ENCODE measurements around the gene SH3RF1. TPM values are rescaled to one million over a fixed set of nuclear protein-coding genes. Genes with fewer than 3 reads are reported as not detected.

The SH3RF1 gene
- total RNA-seq, 1 experiment from 2014 or later: 16.6 TPM

- ATAC-seq (no peak), DNase-seq (ENCODE audit: low spot score) (no peak)
- ChIA-PET POLR2A (no interaction called here), CTCF (no interaction called here)
- Mint-ChIP-seq H3K9me3 (no peaks in the 10 kb centered on the region), H3K4me1 (no peaks in the 10 kb centered on the region; the same call in 1 of the 2 replicates), H3K27me3 (ENCODE audit: low read depth) (no peaks in the 10 kb centered on the region), H3K36me3 (peaks cover 43% of the 10 kb centered on the region), H3K4me3 (no peak overlapping the region), H3K27ac (no peak overlapping the region)
- TF ChIP-seq NR2C2 (CRISPR knock-in tag; IDR thresholded peaks at IDR 0.05) (no peak), JAZF1 (CRISPR knock-in tag; IDR thresholded peaks at IDR 0.05) (no peak), NFATC4 (CRISPR knock-in tag; IDR thresholded peaks at IDR 0.05) (no peak), CBFB (CRISPR knock-in tag; IDR thresholded peaks at IDR 0.05; ENCODE audit: low read depth) (no peak), ZNF263 (CRISPR knock-in tag; IDR thresholded peaks at IDR 0.05; ENCODE audit: low read depth) (no peak), ZNF416 (CRISPR knock-in tag; IDR thresholded peaks at IDR 0.05) (no peak), NR3C1 (CRISPR knock-in tag; conservative IDR thresholded peaks at IDR 0.05; ENCODE audit: low read depth) (no peak), ZNF396 (CRISPR knock-in tag; IDR thresholded peaks at IDR 0.05; ENCODE audit: borderline replicate concordance) (no peak), CDX4 (CRISPR knock-in tag; IDR thresholded peaks at IDR 0.05; ENCODE audit: borderline replicate concordance) (no peak), OVOL2 (CRISPR knock-in tag; IDR thresholded peaks at IDR 0.05; ENCODE audit: borderline replicate concordance) (no peak), FOXJ3 (CRISPR knock-in tag; IDR thresholded peaks at IDR 0.05; ENCODE audit: borderline replicate concordance) (no peak), NR1H2 (CRISPR knock-in tag; IDR thresholded peaks at IDR 0.05) (no peak), GTF2I (CRISPR knock-in tag; conservative IDR thresholded peaks at IDR 0.05) (no peak), ZMAT4 (CRISPR knock-in tag; IDR thresholded peaks at IDR 0.05) (no peak)
These were observed 135.0 kb downstream of the SH3RF1 start for GRCh38 chr4:169135776-169136175.

- no peak for DNase-seq (ENCODE audit: low spot score)
- no peaks in the 10 kb centered on the region for H3K27me3 Mint-ChIP-seq (ENCODE audit: low read depth)
- ChIA-PET CTCF (no interaction called here), POLR2A (no interaction called here)
- no peak for ATAC-seq
- no peak for TF ChIP-seq NR2C2 (CRISPR knock-in tag; IDR thresholded peaks at IDR 0.05)
- TF ChIP-seq ZNF219 (CRISPR knock-in tag; IDR thresholded peaks at IDR 0.05; ENCODE audit: borderline replicate concordance): no peak
- no peak for TF ChIP-seq ZNF512 (CRISPR knock-in tag; IDR thresholded peaks at IDR 0.05; ENCODE audit: borderline replicate concordance)
- no peak for TF ChIP-seq FOXP4 (CRISPR knock-in tag; IDR thresholded peaks at IDR 0.05)
- no peak for TF ChIP-seq EMX1 (CRISPR knock-in tag; IDR thresholded peaks at IDR 0.05)
- TF ChIP-seq KAT7 (CRISPR knock-in tag; IDR thresholded peaks at IDR 0.05; ENCODE audit: borderline replicate concordance): no peak
- TF ChIP-seq ARID4B (CRISPR knock-in tag; IDR thresholded peaks at IDR 0.05; ENCODE audit: borderline replicate concordance): no peak
- H3K27ac Mint-ChIP-seq: no peak overlapping the region; the same call in 1 of the 2 replicates
- H3K36me3 Mint-ChIP-seq: peaks cover 45% of the 10 kb centered on the region
- H3K4me1 Mint-ChIP-seq: peaks cover 3% of the 10 kb centered on the region; the same call in 1 of the 2 replicates
- H3K9me3 Mint-ChIP-seq: no peaks in the 10 kb centered on the region
- no peak overlapping the region for H3K4me3 Mint-ChIP-seq
These were observed 136.8 kb downstream of the SH3RF1 start for GRCh38 chr4:169133932-169134331.
